HG03135 (cell line): ENCODE measurements around the gene MFAP3.
"Not testable (repeated sequence)": the region's sequence is repeated elsewhere in the genome, so short reads cannot be mapped to it uniquely, and the experiment has no call there.

Experiments
- ATAC-seq: cut with Tn5 transposase; IDR thresholded peaks from one replicate; pipeline ENCODE4 v1.9.1; 2021; ENCODE audit warnings: mild to moderate bottlenecking, moderate library complexity; ENCODE audit not compliant: unreplicated experiment

Gene MFAP3

GRCh38 chr5:154049636-154050035 lies 10.9 kb downstream of the MFAP3 start:
- no peak for ATAC-seq

DNA sequence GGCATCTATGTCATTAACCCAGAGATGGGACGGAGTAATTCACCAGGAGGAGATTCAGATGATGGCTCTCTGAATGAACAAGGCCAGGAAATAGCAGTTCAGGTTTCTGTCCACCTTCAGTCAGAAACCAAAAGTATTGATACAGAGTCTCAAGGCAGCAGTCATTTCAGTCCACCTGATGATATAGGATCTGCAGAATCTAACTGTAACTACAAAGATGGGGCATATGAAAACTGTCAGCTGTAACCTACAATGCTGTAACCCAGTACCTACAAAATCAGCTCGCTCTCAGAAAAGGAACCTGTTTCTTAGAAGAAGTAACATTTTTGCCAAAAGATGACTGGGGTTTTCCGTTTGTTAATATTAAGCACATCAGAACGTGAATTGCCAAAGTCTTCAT lies 14.7 kb downstream of the MFAP3 start:
- no peak for ATAC-seq

GRCh38 chr5:154055201-154055600 lies 16.4 kb downstream of the MFAP3 start:
- no peak for ATAC-seq

DNA sequence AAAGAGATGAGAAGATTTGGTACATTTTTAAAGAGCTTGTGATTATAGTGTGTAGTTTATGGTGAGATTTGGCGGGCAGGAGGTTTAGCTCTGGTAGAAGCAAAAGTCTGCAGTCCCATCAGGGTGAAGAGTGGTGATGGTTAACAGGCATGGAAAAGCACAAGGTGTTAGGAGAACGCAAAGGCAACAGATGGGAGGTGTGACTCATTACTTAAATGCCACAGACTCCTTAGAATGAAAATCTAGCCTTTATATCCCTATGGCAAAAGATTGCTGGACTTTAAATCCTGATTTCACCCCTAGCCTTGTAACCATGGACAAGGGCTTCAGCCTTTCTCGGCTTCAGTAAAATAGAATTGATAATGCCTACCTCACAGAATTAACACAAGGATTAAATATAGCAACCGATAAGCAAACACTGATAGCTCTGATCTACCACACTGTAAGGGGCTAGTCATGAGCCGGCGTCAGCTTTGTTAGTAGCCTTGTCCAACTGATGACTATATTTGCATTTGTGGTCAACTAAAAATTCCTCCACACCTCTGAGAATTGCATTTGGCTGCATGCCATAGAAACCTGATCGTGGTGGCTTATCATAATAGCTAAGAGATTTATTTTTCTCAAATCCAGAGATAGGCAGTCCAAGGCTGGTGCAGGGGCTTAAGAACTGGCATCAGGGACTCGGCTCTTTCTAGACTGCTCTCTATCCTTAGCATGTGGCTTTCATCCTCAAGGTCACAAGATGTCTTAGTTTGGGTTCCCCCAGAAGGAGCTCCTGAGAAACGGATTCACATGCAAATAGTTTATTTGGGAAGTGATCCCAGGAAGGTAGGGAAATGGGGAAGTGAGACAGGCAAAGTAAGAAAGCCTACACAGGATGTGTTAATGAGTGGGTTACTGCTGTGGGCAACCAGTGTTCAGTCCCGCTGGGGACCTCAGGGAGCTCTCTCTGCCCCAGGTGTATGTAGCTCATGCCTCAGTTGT lies 19.6 kb downstream of the MFAP3 start:
- peak; percentile 50 for ATAC-seq

GRCh38 chr5:154059039-154059430 lies 20.3 kb downstream of the MFAP3 start:
- ATAC-seq = no peak

DNA sequence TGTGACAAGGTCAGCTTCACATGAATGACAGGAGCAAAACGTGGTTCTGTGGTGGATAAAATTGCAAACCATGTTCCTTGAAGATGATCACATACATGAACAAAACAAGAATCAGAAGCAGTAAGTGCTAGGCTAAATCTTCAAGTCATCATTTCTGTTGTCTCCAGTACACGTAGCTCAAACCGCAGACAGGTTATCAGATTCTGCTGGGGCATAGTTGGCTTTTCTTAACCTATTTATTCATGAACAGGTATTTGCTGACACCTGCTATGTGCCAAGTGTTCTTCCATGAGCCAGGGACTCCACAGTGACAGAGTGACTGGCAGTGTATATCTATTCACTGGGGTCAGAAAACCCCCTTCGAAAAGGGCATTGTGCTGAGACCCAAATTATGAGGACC lies 20.8 kb downstream of the MFAP3 start:
- ATAC-seq = no peak

- no peak for ATAC-seq
Observed at GRCh38 chr5:154060606-154061005, 21.8 kb downstream of the MFAP3 start.

DNA sequence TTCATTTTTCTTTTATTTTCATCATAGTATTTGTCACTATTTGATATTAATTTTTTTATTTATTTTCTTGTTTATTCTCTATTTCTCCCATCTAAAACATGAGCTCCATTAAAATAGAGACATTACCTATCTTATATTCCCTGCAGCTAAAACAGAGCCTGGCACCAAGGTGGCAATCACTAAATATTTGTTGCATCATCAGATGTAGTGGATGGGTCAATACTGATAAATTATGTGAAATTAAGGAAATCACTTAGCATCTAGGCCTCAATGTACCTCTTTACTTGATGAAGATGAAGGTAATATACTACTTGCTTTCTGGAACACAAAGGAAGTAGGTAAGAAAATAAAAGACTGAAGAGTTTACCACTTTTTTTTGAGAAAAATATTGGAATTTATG lies 24.6 kb downstream of the MFAP3 start:
- no peak for ATAC-seq

DNA sequence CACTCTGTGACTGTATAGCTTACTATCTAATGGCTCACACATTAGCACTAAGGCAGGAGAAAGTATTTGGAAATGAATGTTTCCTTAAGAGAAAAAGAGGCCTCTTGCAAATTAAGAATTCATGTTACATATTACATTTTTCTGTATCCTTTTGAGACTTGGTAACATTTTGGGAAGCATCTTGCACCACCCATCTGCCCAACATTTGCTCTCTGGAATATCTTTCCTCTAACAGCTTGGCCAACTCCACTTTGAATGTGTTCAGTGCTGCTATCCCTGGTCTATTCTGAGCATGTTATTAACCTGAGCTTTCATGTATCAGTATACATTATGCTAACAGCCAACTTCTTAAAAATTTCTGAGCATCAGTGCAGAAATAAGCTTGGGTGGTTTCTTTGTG lies 27.2 kb downstream of the MFAP3 start:
- no peak for ATAC-seq

DNA sequence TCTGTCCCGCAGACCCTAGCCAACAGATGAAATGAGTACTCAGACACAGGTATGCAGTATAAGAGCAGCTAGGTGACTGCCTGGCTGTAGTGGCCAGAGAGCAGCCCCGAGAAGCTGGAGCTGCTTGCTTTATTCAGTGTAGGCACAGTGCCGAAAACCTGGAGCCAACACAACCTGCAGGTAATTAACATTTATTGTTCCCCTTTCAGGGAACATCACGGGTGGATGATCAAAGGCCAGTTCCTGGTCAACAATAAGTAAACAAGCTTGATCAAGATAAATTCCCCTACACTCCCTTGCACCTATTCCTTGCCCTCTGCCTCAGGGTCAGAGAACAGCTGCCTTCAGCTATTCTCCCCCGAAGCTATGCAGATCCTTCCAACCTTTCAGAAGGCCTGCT lies 31.1 kb downstream of the MFAP3 start:
- ATAC-seq = not testable (repeated sequence)

DNA sequence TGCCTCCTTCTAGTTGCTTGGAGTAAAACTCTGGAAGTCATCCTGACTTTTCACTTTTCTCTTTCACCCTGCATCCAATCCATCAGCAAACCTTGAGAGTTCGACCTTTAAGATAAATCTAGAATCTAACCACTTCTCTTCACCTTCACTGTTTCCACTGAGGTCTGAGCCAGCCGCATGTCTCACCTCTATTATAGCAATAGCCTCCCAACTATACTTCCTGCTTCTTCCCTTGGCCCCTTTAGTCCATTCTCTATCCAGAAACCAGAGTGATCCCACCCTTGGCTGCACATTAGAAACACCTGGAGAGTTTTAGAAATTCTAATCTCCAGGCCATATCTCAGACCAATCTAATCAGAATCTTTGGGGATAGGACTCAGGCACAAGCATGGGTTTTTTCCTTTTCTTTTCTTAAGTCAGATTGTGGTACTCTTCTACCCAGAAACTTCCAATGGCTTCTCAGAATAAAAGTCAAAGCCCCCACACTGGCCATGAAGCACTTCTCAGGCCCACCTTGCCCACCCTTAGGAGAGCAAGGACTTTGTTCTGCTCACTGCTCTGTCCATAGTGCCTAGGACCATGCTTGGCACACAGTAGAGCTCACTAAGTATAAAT lies 33.1 kb downstream of the MFAP3 start:
- no peak for ATAC-seq

DNA sequence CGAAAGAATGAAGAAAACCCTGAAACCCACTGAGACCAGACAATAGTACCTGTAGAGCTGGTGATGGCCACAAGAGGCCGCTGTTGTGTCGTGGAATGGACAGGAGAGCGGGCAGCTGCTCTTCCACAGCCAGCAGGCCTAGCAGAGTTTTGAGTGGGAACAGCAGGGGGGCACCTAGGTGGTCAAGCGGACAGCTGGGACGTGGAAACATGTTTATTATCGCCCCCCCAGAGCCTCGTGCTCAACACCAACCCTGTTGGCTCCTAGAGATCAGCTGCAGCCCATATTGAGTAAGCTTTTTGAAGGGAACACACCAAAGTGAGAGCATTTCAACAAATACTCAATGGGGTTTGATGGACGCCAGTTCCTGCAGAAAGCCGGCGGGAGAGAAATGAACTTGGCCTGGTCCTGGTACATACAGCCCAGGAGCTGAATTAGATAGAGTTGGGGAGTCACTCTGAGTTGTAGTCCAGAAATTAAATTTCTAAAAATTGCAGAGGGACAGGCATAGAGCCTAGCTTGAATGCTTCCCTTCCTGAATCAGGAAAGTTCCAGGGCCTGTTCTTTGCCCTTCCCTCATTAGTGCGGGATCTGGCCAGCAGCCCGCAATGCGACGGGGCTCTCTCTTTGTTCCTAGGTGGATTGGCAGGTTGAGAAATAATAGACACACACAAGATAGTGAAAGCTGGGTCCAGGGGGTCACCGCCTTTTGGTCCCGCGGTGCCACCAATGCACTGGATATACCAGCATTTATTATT lies 33.8 kb downstream of the MFAP3 start:
- ATAC-seq = peak; percentile 95

- ATAC-seq = no peak
Observed at GRCh38 chr5:154076240-154076922, 37.6 kb downstream of the MFAP3 start.

GRCh38 chr5:154077696-154078095 lies 38.9 kb downstream of the MFAP3 start:
- no peak for ATAC-seq

DNA sequence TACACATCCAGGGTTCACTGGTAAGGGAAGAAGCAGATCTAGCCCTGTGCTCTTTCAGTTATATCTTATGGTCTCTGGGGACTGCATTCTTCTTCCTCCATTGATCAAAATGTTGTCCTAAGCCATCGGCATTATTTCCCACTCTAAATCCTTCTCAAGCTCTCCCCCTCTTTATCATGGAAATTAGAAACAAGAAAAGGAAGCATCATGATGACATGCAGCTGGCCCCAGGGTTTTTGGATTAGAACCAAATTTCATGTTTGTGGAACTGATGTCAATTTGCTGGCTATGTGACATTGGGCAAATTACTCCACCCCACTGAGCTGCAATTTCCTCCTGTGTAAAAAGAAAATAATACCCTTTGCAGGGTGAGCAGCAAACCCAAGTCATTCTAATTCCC lies 39.5 kb downstream of the MFAP3 start:
- ATAC-seq = no peak

GRCh38 chr5:154081246-154081645 lies 42.5 kb downstream of the MFAP3 start:
- ATAC-seq = no peak

DNA sequence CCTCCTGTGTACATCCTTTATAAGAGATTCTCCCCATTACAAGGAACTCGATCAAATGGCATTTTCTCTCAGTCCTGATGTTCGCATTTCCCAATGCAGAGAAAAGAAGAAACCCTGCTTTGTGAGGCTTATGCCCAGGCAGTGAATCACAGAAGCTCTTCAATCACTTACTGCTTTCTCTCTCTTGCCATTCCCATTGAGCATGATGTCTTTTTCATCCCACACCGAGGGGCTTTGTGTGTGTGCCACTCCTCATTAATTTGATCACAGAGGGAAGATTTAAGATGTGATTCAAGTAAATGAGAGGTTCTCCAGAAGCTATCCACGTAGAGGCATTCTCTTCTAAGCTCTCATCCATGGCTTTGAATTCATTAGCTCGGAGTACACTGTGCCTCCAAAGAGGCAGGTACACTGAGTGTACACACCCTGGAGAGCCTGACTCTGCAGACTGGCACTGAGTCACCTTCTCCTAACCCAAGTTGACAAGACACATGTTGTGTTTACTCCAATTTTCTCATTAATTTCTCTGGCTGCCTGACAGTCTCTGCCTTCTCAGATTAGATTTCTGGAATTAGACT lies 45.4 kb downstream of the MFAP3 start:
- ATAC-seq = no peak

- ATAC-seq = no peak
Observed at GRCh38 chr5:154086146-154086545, 47.4 kb downstream of the MFAP3 start.

GRCh38 chr5:154086641-154087040 lies 47.9 kb downstream of the MFAP3 start:
- ATAC-seq = no peak

GRCh38 chr5:154087260-154087659 lies 48.5 kb downstream of the MFAP3 start:
- ATAC-seq = no peak

GRCh38 chr5:154088801-154089200 lies 50.0 kb downstream of the MFAP3 start:
- ATAC-seq = no peak
